HepG2 (cell line): ENCODE measurements around the gene PPM1G. TPM values are rescaled to one million over a fixed set of nuclear protein-coding genes. Genes with fewer than 3 reads are reported as not detected.
A peak's percentile ranks its signal among the peaks of the same experiment; 100 is the strongest.

Experiments used
- KLF15 ChIP-seq: sonication (generic); formaldehyde crosslinking; IDR thresholded peaks from 2 replicates; pipeline ENCODE4 v1.8.1; 2023; ENCODE audit warnings: borderline replicate concordance, mild to moderate bottlenecking, inconsistent platforms, missing genetic modification reagents, mixed read lengths
- LCORL ChIP-seq, 2 experiments: fragments of 450-650 bp in 1 of 2; sonication (generic) in 1 of 2; formaldehyde crosslinking in 1 of 2; IDR thresholded peaks; 2 replicates each; pipeline versions ENCODE4 v1.5.0 to v1.6.1; 2017 to 2020; ENCODE audit warnings: antibody characterized with exemption in 1 of 2, missing genetic modification reagents in 1 of 2
- MTA3 ChIP-seq: sonication (generic); formaldehyde crosslinking; IDR thresholded peaks from 2 replicates; pipeline ENCODE4 v1.4.0; 2020; ENCODE audit warnings: missing genetic modification reagents
- PBX2 ChIP-seq: IDR thresholded peaks from 2 replicates; pipeline ENCODE4 v1.6.1; 2016; ENCODE audit warnings: control low read depth
- SMC3 ChIP-seq: IDR thresholded peaks from 2 replicates; pipeline ENCODE4 v1.6.1; 2011; ENCODE audit warnings: low read length, improper control_type of control experiment
- ZBED4 ChIP-seq: sonication (generic); formaldehyde crosslinking; IDR thresholded peaks from 2 replicates; pipeline ENCODE4 v1.4.0; 2020; ENCODE audit warnings: missing genetic modification reagents, borderline replicate concordance
- ZBTB38 ChIP-seq: sonication (generic); formaldehyde crosslinking; IDR thresholded peaks from 2 replicates; pipeline ENCODE4 v1.5.1; 2020; ENCODE audit warnings: mild to moderate bottlenecking, missing genetic modification reagents
- ZNF280D ChIP-seq: sonication (generic); formaldehyde crosslinking; IDR thresholded peaks from 2 replicates; pipeline ENCODE4 v1.5.1; 2020; ENCODE audit warnings: mild to moderate bottlenecking, missing genetic modification reagents
- ZNF281 ChIP-seq: sonication (generic); formaldehyde crosslinking; IDR thresholded peaks from 2 replicates; pipeline ENCODE4 v1.4.0; 2020; ENCODE audit warnings: missing genetic modification reagents, borderline replicate concordance
- ZNF296 ChIP-seq: sonication (generic); formaldehyde crosslinking; conservative IDR thresholded peaks from 2 replicates; pipeline ENCODE4 v1.5.0; 2020; ENCODE audit warnings: mild to moderate bottlenecking, missing genetic modification reagents
- ZNF33B ChIP-seq: sonication (generic); formaldehyde crosslinking; IDR thresholded peaks from 2 replicates; pipeline ENCODE4 v1.5.1; 2020; ENCODE audit warnings: mild to moderate bottlenecking, missing genetic modification reagents
- polyA plus RNA-seq, 8 experiments: library from polyadenylated mRNA; depleted of rRNA in 3 of 8; stranded (reverse) in 7 of 8; unstranded in 1 of 8; fragments of >200 nt; fragmentation: Illumina TruSeq in 4 of 8; extraction: Trizol in 4 of 8; gene quantifications; 2 replicates each; pipeline versions ENCODE4 v1.2.1 to v1.2.3, GENCODE V29; 2011 to 2016; ENCODE audit warnings: low read depth in 4 of 8, missing spikeins in 1 of 8, mixed read lengths in 1 of 8; ENCODE audit not compliant: insufficient read depth in 1 of 8
- total RNA-seq, 5 experiments: library from RNA; depleted of rRNA; stranded (reverse); fragments of >200 nt; fragmentation: Illumina TruSeq; extraction: Trizol; gene quantifications; 2 replicates each; pipeline ENCODE4 v1.2.3, GENCODE V29; 2016; ENCODE audit warnings: low read depth in 1 of 5

The PPM1G gene
- total and polyA plus RNA-seq, 2 of the 13 experiments (the other 11 are each of a cell fraction or from before 2014, with no cell fraction given): 58.2 to 213 TPM

GRCh38 chr2:27409321-27410073, at the start of gene PPM1G (continued):
- TF ChIP-seq ZNF280D (CRISPR knock-in tag) (peak; percentile 73; the same call in 1 of the 2 replicates), LCORL (IDR thresholded peaks at IDR 0.05) (no peak), LCORL (CRISPR knock-in tag; IDR thresholded peaks at IDR 0.05) (peak; percentile 80), ZNF281 (CRISPR knock-in tag) (peak; percentile 27; the same call in 1 of the 2 replicates), ZNF33B (CRISPR knock-in tag) (peak; percentile 62; the same call in 1 of the 2 replicates), ZBTB38 (peak; percentile 81; the same call in 1 of the 2 replicates), ZNF296 (CRISPR knock-in tag) (0 out of 2 replicates have a peak, but pooled peaks have one; percentile 13), ZBED4 (CRISPR knock-in tag) (peak; percentile 41; the same call in 1 of the 2 replicates), SMC3 (no peak), KLF15 (CRISPR knock-in tag) (no peak; the same call in 1 of the 2 replicates), PBX2 (CRISPR knock-in tag) (no peak), MTA3 (CRISPR knock-in tag) (no peak)
